BJ (cell line): ENCODE data around the gene NAA80. TPM values are rescaled to one million over a fixed set of nuclear protein-coding genes. Genes with fewer than 3 reads are reported as not detected.

Experiments used
- CTCF ChIA-PET: fragments of 350-600 bp; formaldehyde crosslinking; extraction: SDS; loops from one replicate; lab custom pipeline; 2021; ENCODE audit warnings: antibody characterized with exemption, inconsistent platforms; lab: Yijun Ruan, JAX
- POLR2A ChIA-PET: fragments of 300-600 bp; sonication (Branson Sonifier 250); formaldehyde crosslinking; extraction: SDS; loops from one replicate; lab custom pipeline; 2021; ENCODE audit warnings: antibody characterized with exemption; lab: Charles Lee
- DNase-seq: peaks from one replicate; pipeline ENCODE4 v3.0.0-alpha.2; 2011; ENCODE audit warnings: low read depth
- H3K27me3 ChIP-seq: 2 replicates; pipeline ENCODE4 v1.6.0; 2011; ENCODE audit warnings: low read length; ENCODE audit not compliant: control insufficient read depth, insufficient read depth
- H3K36me3 ChIP-seq: 2 replicates; pipeline ENCODE4 v1.5.1; 2011; ENCODE audit warnings: low read length; ENCODE audit not compliant: control insufficient read depth, insufficient read depth
- H3K4me3 ChIP-seq: 2 replicates; pipeline ENCODE4 v1.5.1; 2011; ENCODE audit warnings: low read depth, mild to moderate bottlenecking, control low read depth, low read length
- polyA plus RNA-seq: library from polyadenylated mRNA; depleted of rRNA; stranded (reverse); fragments of >200 nt; gene quantifications from 2 replicates; pipeline ENCODE4 v1.2.3, GENCODE V29; 2011
- TF ChIP-seq, protein P1 (sequence below): IDR thresholded peaks from 2 replicates; pipeline ENCODE4 v1.5.1; 2011; ENCODE audit warnings: low read depth, mild to moderate bottlenecking, control low read depth, inconsistent platforms, low read length, moderate library complexity; ENCODE audit not compliant: insufficient read depth

The NAA80 gene
- polyA plus RNA-seq, 1 experiment: 5.8 TPM

DNA sequence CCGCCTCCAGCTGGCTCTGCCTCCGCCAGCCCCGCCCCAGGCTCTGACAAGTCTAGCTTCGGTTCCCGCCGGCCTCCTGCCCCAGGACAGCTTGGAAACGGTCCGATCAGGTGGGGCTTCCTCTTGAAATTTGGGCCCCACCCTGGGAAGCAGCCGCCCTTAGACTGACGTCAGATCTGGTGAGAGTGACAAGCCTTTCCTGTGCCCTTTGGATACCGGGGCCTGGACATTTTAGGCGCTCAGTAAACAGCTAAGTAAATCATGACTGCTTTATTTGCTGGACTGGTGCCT, 378 bp upstream of the NAA80 start:
- DNase-seq: no peak
- CTCF ChIA-PET: interaction anchor here (1.0 to 2.4 kb wide), 7 partner anchors 15 to 105 kb away, joined by 3 to 20 read pairs (median 4); partner anchors contain the start of genes HYAL2 and SEMA3B
- H3K36me3 ChIP-seq: no peaks in the 10 kb centered on the region; the same call in 1 of the 2 replicates

DNA sequence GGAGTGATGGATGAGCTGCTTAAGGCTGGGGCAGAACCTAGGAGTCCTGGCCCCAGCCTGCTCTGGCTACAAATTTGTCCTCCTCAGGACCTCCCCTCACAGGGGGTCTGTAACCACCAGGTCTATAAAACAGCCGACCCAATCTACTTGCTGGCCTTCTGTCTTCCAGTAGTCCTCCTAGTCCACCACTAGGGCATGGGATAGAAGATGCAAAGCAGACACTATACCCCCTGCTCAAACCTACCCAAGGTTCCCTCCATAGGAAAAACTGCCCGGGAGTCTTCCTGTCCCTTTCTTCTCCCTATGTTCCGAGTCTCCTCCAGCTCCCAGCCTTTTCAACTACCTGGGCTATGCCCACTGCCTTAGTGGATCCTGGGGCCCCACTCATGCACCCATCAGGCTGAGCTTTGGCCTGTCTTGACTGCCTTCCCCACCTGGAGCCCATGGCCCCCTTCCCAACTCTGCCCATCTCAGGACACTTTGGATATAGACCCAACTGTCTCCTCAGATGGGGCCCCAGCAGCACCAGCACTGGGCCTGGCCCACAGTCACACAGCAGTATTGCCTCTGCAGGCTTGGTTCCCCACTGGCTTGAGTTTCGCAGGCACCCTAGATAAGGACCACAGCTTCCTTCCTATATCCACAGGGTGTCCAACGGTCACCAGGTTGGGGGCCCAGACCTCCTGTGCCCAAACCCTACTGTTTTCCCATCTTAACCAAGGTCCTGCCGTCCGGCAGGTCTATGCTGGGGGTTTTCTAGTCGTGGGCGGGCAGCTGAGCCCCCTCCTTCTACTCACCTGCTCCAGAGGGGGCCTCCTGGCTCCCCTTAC, 1.1 kb downstream of the NAA80 start:
- DNase-seq: no peak
- ChIA-PET POLR2A (interaction anchor here (0.5 kb wide), 2 partner anchors 33 to 35 kb away, joined by 3 to 4 read pairs; no protein-coding TSS in a partner anchor), CTCF (interaction anchor here (0.6 to 2.4 kb wide), 10 partner anchors 8 to 71 kb away, joined by 3 to 20 read pairs (median 4); partner anchors contain the start of genes HYAL2 and SEMA3B)
- no peaks in the 10 kb centered on the region for H3K27me3 ChIP-seq
- no peaks in the 10 kb centered on the region; the same call in 1 of the 2 replicates for H3K36me3 ChIP-seq
- H3K4me3 ChIP-seq: peak overlapping the region; percentile 54
- TF ChIP-seq, protein P1, sequence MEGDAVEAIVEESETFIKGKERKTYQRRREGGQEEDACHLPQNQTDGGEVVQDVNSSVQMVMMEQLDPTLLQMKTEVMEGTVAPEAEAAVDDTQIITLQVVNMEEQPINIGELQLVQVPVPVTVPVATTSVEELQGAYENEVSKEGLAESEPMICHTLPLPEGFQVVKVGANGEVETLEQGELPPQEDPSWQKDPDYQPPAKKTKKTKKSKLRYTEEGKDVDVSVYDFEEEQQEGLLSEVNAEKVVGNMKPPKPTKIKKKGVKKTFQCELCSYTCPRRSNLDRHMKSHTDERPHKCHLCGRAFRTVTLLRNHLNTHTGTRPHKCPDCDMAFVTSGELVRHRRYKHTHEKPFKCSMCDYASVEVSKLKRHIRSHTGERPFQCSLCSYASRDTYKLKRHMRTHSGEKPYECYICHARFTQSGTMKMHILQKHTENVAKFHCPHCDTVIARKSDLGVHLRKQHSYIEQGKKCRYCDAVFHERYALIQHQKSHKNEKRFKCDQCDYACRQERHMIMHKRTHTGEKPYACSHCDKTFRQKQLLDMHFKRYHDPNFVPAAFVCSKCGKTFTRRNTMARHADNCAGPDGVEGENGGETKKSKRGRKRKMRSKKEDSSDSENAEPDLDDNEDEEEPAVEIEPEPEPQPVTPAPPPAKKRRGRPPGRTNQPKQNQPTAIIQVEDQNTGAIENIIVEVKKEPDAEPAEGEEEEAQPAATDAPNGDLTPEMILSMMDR: 0 out of 2 replicates have a peak, but pooled peaks have one; percentile 6

More for the DNA sequence above, 378 bp upstream of the NAA80 start:
- Histone ChIP-seq H3K4me3 (peak overlapping the region; percentile 44), H3K27me3 (no peaks in the 10 kb centered on the region)
- POLR2A ChIA-PET: interaction anchor here (0.7 to 0.9 kb wide), 2 partner anchors 38 to 47 kb away, joined by 11 to 12 read pairs; no protein-coding TSS in a partner anchor
- TF ChIP-seq, protein P1: no peak

- POLR2A ChIA-PET: no interaction called here
- CTCF ChIA-PET: interaction anchor here (2.4 kb wide), 1 partner anchor 26 kb away, joined by 20 read pairs; the partner anchor contains the start of gene HYAL2
- TF ChIP-seq, protein P1: no peak
Measured at GRCh38 chr3:50297384-50297775, 1.8 kb downstream of the NAA80 start.

DNA sequence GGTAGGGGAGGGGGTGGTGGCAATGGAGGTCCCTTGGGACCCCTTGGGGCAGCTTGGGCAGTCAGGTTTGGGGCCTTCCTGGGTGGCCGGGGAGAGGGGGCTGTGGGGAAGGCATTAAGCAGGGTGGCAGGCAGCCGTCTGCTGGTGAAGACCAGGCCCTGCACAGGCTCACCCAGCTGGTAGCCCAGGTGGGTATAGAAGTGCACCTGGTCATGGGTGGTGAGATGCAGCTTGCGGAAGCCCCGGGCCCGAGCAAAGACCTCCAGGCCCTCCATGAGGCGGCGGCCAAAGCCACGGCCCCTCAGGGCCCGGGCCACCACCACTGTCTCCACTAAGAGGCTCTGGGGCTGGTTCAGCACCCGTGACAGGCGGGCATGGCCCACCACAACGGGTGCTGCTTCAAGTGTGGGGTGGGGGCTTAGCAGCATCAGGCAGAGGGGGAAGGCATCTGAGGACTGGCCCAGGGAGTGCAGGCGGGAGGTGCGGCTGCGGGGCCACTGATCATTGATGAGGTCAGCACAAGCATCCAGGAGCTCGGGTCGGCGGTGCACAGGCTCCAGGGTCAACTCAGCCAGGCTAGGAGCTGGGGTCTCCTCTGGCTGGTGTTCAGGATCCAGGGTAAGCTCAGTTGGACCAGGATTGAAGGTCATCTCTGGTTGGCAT, 2.4 kb downstream of the NAA80 start:
- POLR2A ChIA-PET: no interaction called here
- TF ChIP-seq, protein P1: no peak
- Histone ChIP-seq H3K27me3 (no peaks in the 10 kb centered on the region), H3K4me3 (no peak overlapping the region), H3K36me3 (no peaks in the 10 kb centered on the region; the same call in 1 of the 2 replicates)
- CTCF ChIA-PET: interaction anchor here (0.6 kb wide), 1 partner anchor 8 kb away, joined by 5 read pairs; no protein-coding TSS in a partner anchor
- no peak for DNase-seq

More at GRCh38 chr3:50297384-50297775, 1.8 kb downstream of the NAA80 start:
- H3K27me3 ChIP-seq: no peaks in the 10 kb centered on the region
- H3K4me3 ChIP-seq: no peak overlapping the region
- DNase-seq: no peak
- no peaks in the 10 kb centered on the region; the same call in 1 of the 2 replicates for H3K36me3 ChIP-seq
